Bronchial epithelial cell (primary cell): ENCODE measurements around the gene SLC8A1. TPM values are rescaled to one million over a fixed set of nuclear protein-coding genes. Genes with fewer than 3 reads are reported as not detected.

Experiments
- DNase-seq: peaks from one replicate; pipeline ENCODE4 v3.0.0-alpha.2; 2010; ENCODE audit warnings: low read depth
- FAIRE-seq: peaks from 2 replicates; lab custom pipeline; 2011; peaks lifted over from hg19 to GRCh38; lab: Jason Lieb, UNC
- H3K27me3 ChIP-seq: 2 replicates; pipeline ENCODE4 v1.5.1; 2011; ENCODE audit warnings: low read length; ENCODE audit not compliant: control insufficient read depth, insufficient read depth
- H3K36me3 ChIP-seq: 2 replicates; pipeline ENCODE4 v1.5.1; 2011; ENCODE audit warnings: low read length; ENCODE audit not compliant: control insufficient read depth, insufficient read depth
- H3K4me3 ChIP-seq: 2 replicates; pipeline ENCODE4 v1.5.1; 2011; ENCODE audit warnings: mild to moderate bottlenecking, low read depth, low read length, control low read depth
- CTCF ChIP-seq: IDR thresholded peaks from 2 replicates; pipeline ENCODE4 v1.5.1; 2011; ENCODE audit warnings: mild to moderate bottlenecking, moderate library complexity, low read length, control low read depth, inconsistent platforms; ENCODE audit not compliant: insufficient read depth, severe bottlenecking
- total RNA-seq: library from RNA; depleted of rRNA; stranded (reverse); fragments of >200 nt; gene quantifications from 2 replicates; pipeline ENCODE4 v1.2.1, GENCODE V29; 2014

The SLC8A1 gene
- total RNA-seq, 1 donor from 2014 or later, result 3.7 TPM

DNA sequence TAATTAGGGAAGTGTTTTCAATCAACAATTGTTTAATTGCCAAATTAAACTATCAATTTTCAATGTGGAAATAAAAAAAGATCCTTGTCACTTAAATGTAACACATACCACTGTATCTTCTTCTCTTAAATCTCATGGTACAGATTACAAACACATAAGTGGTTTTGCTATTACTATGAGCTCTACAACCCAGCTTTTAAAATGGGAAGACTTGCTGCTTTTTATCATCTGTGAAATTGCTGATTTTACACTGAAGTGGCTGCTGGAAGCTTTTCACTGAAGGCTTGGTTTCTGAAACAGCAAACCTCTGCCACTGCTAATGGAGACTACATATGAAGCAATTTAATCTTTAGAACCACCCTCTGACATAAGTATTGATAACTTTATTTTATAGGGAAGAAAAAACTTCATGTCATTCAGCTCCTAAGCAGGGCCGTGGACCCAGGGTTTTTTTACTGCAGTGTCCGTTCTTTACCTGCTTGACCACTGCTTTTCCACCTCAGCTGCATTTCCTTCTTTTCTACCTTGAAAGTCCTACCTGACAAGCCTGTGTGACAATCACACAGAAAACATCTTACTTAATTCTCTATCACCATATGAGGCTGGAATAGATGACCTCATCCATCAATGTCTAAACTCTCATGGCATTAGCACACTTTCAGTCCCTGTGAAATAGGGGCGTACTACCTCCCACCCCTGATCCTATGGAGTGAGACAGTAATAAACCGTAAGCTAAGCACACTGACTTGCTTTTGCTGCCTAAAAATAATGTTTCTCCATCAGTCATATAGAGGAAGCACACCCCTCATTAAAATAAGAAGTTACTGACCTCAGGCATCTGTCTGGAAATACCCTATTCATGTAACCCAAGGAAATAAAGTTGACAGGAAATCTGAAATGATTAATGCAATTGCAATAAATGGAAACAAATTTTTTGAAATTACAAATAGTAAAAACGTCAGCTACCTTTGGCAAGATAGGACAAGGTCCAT is 19.2 kb upstream of the SLC8A1 start:
- no peak for DNase-seq
- FAIRE-seq, result no peak
- no peaks in the 10 kb centered on the region for H3K36me3 ChIP-seq
- H3K27me3 ChIP-seq, result no peaks in the 10 kb centered on the region
- no peak for TF ChIP-seq CTCF
- no peak overlapping the region for H3K4me3 ChIP-seq

GRCh38 chr2:40466935-40467572 is 15.2 kb upstream of the SLC8A1 start:
- no peak for TF ChIP-seq CTCF

DNA sequence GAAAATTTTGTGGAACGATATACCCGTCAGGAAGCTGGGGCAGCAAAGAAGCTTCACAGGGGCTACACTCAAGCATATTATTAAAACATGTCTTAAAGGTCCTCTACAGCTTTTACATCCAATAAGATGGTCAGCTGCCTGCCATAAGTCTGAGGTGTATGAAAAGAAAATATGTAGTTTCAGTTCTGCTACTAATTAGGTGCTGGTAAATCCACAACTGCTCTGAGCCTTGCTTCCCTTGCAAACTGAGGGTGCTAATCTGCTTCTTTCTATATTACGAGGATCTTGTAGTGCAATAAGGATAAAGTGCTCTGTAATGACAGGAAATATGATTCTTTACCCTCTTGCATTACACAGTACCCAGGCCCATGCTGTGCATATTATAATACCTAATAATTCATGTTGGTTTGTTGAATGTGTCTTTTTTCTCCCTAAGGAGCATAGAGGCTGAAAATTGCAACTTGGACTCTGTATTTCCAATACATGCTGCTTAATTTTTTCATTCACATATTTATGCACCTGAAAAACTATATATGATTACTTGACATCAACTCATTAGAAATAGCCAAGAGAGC is 14.5 kb upstream of the SLC8A1 start:
- no peak for TF ChIP-seq CTCF
- FAIRE-seq (no peak), DNase-seq (no peak)
- H3K36me3 ChIP-seq, result no peaks in the 10 kb centered on the region
- H3K4me3 ChIP-seq, result no peak overlapping the region
- H3K27me3 ChIP-seq, result no peaks in the 10 kb centered on the region

More at GRCh38 chr2:40466935-40467572, 15.2 kb upstream of the SLC8A1 start:
- Histone ChIP-seq H3K27me3 (no peaks in the 10 kb centered on the region), H3K4me3 (no peak overlapping the region), H3K36me3 (no peaks in the 10 kb centered on the region)
- FAIRE-seq (no peak), DNase-seq (no peak)

- no peaks in the 10 kb centered on the region for H3K36me3 ChIP-seq
- FAIRE-seq, result no peak
- no peak for DNase-seq
- no peak for TF ChIP-seq CTCF
- H3K4me3 ChIP-seq, result no peak overlapping the region
- no peaks in the 10 kb centered on the region for H3K27me3 ChIP-seq
Measured at GRCh38 chr2:40463112-40463511, 11.2 kb upstream of the SLC8A1 start.

- DNase-seq (no peak), FAIRE-seq (no peak)
- Histone ChIP-seq H3K36me3 (no peaks in the 10 kb centered on the region), H3K27me3 (no peaks in the 10 kb centered on the region), H3K4me3 (no peak overlapping the region)
- no peak for TF ChIP-seq CTCF
Measured at GRCh38 chr2:40458271-40458794, 6.4 kb upstream of the SLC8A1 start.
